BJ (cell line): ENCODE measurements around the gene TOMT. TPM values are rescaled to one million over a fixed set of nuclear protein-coding genes. Genes with fewer than 3 reads are reported as not detected.
A peak's percentile ranks its signal among the peaks of the same experiment; 100 is the strongest.

Source experiments
- CTCF ChIA-PET: fragments of 350-600 bp; formaldehyde crosslinking; extraction: SDS; loops from one replicate; lab custom pipeline; 2021; ENCODE audit warnings: antibody characterized with exemption, inconsistent platforms; lab: Yijun Ruan, JAX
- POLR2A ChIA-PET: fragments of 300-600 bp; sonication (Branson Sonifier 250); formaldehyde crosslinking; extraction: SDS; loops from one replicate; lab custom pipeline; 2021; ENCODE audit warnings: antibody characterized with exemption; lab: Charles Lee
- DNase-seq: peaks from one replicate; pipeline ENCODE4 v3.0.0-alpha.2; 2011; ENCODE audit warnings: low read depth
- H3K27me3 ChIP-seq: 2 replicates; pipeline ENCODE4 v1.6.0; 2011; ENCODE audit warnings: low read length; ENCODE audit not compliant: control insufficient read depth, insufficient read depth
- H3K36me3 ChIP-seq: 2 replicates; pipeline ENCODE4 v1.5.1; 2011; ENCODE audit warnings: low read length; ENCODE audit not compliant: control insufficient read depth, insufficient read depth
- H3K4me3 ChIP-seq: 2 replicates; pipeline ENCODE4 v1.5.1; 2011; ENCODE audit warnings: low read depth, mild to moderate bottlenecking, control low read depth, low read length
- polyA plus RNA-seq: library from polyadenylated mRNA; depleted of rRNA; stranded (reverse); fragments of >200 nt; gene quantifications from 2 replicates; pipeline ENCODE4 v1.2.3, GENCODE V29; 2011
- TF ChIP-seq, protein P1 (sequence below): IDR thresholded peaks from 2 replicates; pipeline ENCODE4 v1.5.1; 2011; ENCODE audit warnings: low read depth, mild to moderate bottlenecking, control low read depth, inconsistent platforms, low read length, moderate library complexity; ENCODE audit not compliant: insufficient read depth

TOMT gene
- polyA plus RNA-seq, 1 experiment: not detected

GRCh38 chr11:72091292-72091691 lies 14.4 kb upstream of the TOMT start:
- H3K36me3 ChIP-seq: peaks cover 4% of the 10 kb centered on the region
- TF ChIP-seq, protein P1, sequence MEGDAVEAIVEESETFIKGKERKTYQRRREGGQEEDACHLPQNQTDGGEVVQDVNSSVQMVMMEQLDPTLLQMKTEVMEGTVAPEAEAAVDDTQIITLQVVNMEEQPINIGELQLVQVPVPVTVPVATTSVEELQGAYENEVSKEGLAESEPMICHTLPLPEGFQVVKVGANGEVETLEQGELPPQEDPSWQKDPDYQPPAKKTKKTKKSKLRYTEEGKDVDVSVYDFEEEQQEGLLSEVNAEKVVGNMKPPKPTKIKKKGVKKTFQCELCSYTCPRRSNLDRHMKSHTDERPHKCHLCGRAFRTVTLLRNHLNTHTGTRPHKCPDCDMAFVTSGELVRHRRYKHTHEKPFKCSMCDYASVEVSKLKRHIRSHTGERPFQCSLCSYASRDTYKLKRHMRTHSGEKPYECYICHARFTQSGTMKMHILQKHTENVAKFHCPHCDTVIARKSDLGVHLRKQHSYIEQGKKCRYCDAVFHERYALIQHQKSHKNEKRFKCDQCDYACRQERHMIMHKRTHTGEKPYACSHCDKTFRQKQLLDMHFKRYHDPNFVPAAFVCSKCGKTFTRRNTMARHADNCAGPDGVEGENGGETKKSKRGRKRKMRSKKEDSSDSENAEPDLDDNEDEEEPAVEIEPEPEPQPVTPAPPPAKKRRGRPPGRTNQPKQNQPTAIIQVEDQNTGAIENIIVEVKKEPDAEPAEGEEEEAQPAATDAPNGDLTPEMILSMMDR: peak; percentile 90
- POLR2A ChIA-PET: interaction anchor here (1.1 kb wide), 1 partner anchor 52 kb away, joined by 3 read pairs; no protein-coding TSS in a partner anchor
- no peak for DNase-seq
- no peak overlapping the region for H3K4me3 ChIP-seq
- CTCF ChIA-PET: interaction anchor here (0.6 to 6.8 kb wide), 32 partner anchors 9 to 339 kb away, joined by 3 to 209 read pairs (median 6); partner anchors contain the start of genes LAMTOR1, RNF121 and XNDC1N
- H3K27me3 ChIP-seq: no peaks in the 10 kb centered on the region

- DNase-seq: no peak
- ChIA-PET POLR2A (no interaction called here), CTCF (interaction anchor here (0.7 to 6.4 kb wide), 7 partner anchors 45 to 336 kb away, joined by 3 to 43 read pairs (median 5); partner anchors contain the start of gene CLPB)
- Histone ChIP-seq H3K36me3 (peaks cover 15% of the 10 kb centered on the region), H3K4me3 (no peak overlapping the region), H3K27me3 (no peaks in the 10 kb centered on the region)
- TF ChIP-seq, protein P1: no peak
These were observed 7.0 kb upstream of the TOMT start for GRCh38 chr11:72098741-72099140.

GRCh38 chr11:72100009-72100408 lies 5.7 kb upstream of the TOMT start:
- POLR2A ChIA-PET: interaction anchor here (1.0 kb wide), 1 partner anchor 13 kb away, joined by 3 read pairs; the partner anchor contains the start of gene ANAPC15
- H3K4me3 ChIP-seq: no peak overlapping the region
- TF ChIP-seq, protein P1: no peak
- H3K36me3 ChIP-seq: peaks cover 15% of the 10 kb centered on the region
- CTCF ChIA-PET: interaction anchor here (0.8 to 6.4 kb wide), 7 partner anchors 9 to 123 kb away, joined by 3 to 49 read pairs (median 5); no protein-coding TSS in a partner anchor
- no peak for DNase-seq
- no peaks in the 10 kb centered on the region for H3K27me3 ChIP-seq

DNA sequence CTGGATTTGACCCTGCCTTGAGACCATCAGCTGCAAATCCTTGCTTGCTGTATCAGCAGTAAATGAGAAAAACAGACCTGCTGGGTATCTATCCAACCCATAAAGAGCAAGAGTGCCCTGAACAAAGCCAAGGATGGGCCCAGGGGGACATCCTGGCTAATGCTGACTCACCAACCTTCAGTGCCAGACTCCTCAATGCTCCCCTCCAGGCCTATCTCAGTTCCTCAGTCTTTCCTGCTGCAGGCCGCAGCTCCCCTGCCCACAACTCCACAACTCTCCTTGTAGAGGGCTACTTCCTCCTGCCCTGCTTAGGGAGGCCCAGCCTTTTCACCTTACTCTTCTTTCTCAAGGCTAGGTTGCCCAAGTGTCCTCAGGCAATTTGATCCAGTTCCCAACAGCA lies 5.3 kb upstream of the TOMT start:
- ChIA-PET POLR2A (interaction anchor here (1.0 kb wide), 1 partner anchor 12 kb away, joined by 3 read pairs; the partner anchor contains the start of gene ANAPC15), CTCF (interaction anchor here (0.8 to 6.4 kb wide), 7 partner anchors 9 to 123 kb away, joined by 3 to 49 read pairs (median 6); no protein-coding TSS in a partner anchor)
- Histone ChIP-seq H3K27me3 (no peaks in the 10 kb centered on the region), H3K36me3 (peaks cover 15% of the 10 kb centered on the region), H3K4me3 (no peak overlapping the region)
- TF ChIP-seq, protein P1: no peak
- DNase-seq: no peak

DNA sequence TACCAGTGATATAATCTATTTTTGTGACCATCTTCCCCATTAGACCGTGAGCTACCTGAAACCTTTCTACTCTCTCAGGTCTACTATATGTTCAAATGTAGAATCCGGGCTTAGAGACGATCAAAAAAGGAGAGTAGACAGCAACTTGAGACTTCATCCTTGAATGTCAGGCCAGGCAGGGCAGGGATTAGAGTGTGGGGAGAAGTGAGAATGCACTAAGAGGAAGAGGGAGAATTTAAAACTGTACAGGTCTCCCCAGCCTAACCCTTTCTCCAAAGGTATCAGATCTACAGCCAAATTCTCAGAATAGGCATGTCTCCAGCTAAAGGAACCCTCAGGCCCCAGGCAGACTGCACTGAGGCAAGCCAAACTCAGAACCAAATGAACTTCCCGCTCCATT lies 3.6 kb upstream of the TOMT start:
- POLR2A ChIA-PET: no interaction called here
- Histone ChIP-seq H3K27me3 (no peaks in the 10 kb centered on the region), H3K4me3 (peak overlapping the region; percentile 65), H3K36me3 (peaks cover 15% of the 10 kb centered on the region)
- TF ChIP-seq, protein P1: no peak
- no peak for DNase-seq
- CTCF ChIA-PET: interaction anchor here (1.5 to 6.4 kb wide), 5 partner anchors 11 to 136 kb away, joined by 4 to 49 read pairs (median 9); no protein-coding TSS in a partner anchor
